Left ventricle myocardium inferior (tissue), 1 donor: ENCODE results near the gene SMYD3. TPM values are rescaled to one million over a fixed set of nuclear protein-coding genes. Genes with fewer than 3 reads are reported as not detected.

Experiments
- DNase-seq: peaks from one replicate; pipeline ENCODE4 v3.0.0-alpha.2; 2020
- H3K27ac ChIP-seq: fragments of 200-600 bp; replicated peaks from 2 replicates; pipeline ENCODE4 v1.8.0; 2021
- H3K27me3 ChIP-seq: fragments of 200-600 bp; 2 replicates; pipeline ENCODE4 v1.8.0; 2021; ENCODE audit warnings: low read depth
- H3K36me3 ChIP-seq: fragments of 200-600 bp; 2 replicates; pipeline ENCODE4 v1.8.0; 2021
- H3K4me1 ChIP-seq: fragments of 200-600 bp; 2 replicates; pipeline ENCODE4 v1.8.0; 2021
- H3K4me3 ChIP-seq: fragments of 200-600 bp; 2 replicates; pipeline ENCODE4 v1.8.0; 2021; ENCODE audit warnings: mild to moderate bottlenecking, moderate library complexity
- H3K9me3 ChIP-seq: fragments of 200-600 bp; replicated peaks from 2 replicates; pipeline ENCODE4 v1.8.0; 2021
- CTCF ChIP-seq: fragments of 200-600 bp; IDR thresholded peaks from 2 replicates; pipeline ENCODE4 v1.8.0; 2021; ENCODE audit warnings: antibody characterized with exemption, mild to moderate bottlenecking, borderline replicate concordance
- intact Hi-C: fragments of 100-400 bp; cut with micrococcal nuclease; formaldehyde crosslinking; loops from one replicate; pipeline ENCODE4 v1.11.0; 2022
- total RNA-seq: library from RNA; stranded (reverse); fragmentation: NEBNext Ultra II Directional; extraction: Animal tissue kit (Norgen Biotek cat#: 25700); gene quantifications from one replicate; pipeline ENCODE4 v1.2.1, GENCODE V29; 2021
- donor health status: DM: no; HTN: yes; CAD: no; lungs with severe emphysema.

Gene SMYD3
- total RNA-seq, 1 donor from 2014 or later = 9.9 TPM

DNA sequence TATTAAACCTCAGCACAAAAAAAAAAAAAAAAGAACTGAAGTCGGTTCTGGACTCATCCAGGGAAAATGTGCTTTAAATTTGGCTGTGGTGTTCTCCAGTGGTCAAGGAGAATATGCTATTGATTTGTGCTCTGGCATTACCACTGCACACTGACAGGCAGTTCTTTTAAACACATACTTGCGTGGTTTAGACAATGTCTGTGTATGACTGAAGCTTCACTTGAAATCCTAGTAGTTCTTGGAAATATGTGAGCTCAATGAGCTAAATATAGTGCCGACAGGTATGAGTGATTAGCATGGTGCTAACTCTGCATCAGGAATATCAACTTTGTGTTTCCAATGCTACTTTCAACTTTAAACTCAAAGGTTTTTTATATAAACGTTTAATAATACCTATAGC lies 415.6 kb downstream of the SMYD3 start:
- H3K27me3 ChIP-seq = no peaks in the 10 kb centered on the region
- intact Hi-C loops = no loop called here
- no peak for TF ChIP-seq CTCF

DNA sequence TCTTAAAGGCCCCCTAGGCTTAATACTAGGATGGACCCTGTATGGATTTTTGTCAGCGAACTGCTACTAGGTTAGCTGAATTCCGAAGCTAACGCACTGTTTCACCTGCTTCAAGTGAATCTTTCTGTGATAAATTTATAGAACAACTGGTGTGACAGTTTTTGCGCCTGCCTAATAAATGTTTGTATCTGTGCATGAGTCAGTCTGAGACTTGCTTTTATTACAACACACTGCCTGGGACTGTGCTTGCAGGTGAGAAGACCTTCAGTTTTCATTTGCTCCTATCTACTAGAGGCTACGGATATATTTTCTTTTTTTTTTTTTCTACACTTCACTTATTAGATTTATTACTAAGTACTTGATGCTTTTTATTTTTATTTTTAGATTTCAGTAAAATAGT lies 420.9 kb downstream of the SMYD3 start:
- intact Hi-C loops = no loop called here
- H3K36me3 ChIP-seq = no peaks in the 10 kb centered on the region

More for the DNA sequence above, 415.6 kb downstream of the SMYD3 start:
- no peak for DNase-seq
- Histone ChIP-seq H3K27ac (no peak overlapping the region), H3K36me3 (no peaks in the 10 kb centered on the region), H3K9me3 (peaks cover 5% of the 10 kb centered on the region), H3K4me3 (no peak overlapping the region), H3K4me1 (no peaks in the 10 kb centered on the region)

DNA sequence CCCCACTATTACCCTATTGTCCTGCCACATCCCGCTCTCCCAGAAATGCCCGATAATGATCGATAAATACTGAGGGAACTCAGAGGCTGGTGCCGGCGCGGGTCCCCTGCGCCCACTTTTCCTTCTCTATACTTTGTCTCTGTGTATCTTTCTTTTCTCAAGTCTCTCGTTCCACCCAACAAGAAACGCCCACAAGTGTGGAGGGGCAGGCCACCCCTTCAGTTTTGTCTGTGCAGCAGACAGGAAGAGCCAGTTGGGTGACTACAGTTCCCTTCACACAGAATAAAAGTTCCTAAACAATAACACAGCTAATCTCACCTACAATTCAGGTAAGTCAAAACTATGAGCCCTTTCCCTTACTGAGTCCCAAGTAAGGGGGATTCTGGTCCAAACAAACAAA lies 423.7 kb downstream of the SMYD3 start:
- DNase-seq = no peak
- no peak overlapping the region for H3K4me3 ChIP-seq
- H3K4me1 ChIP-seq = no peaks in the 10 kb centered on the region
- intact Hi-C loops = no loop called here
- H3K27me3 ChIP-seq = no peaks in the 10 kb centered on the region
- peaks cover 15% of the 10 kb centered on the region for H3K9me3 ChIP-seq
- no peak overlapping the region for H3K27ac ChIP-seq
- no peaks in the 10 kb centered on the region for H3K36me3 ChIP-seq
- no peak for TF ChIP-seq CTCF

More for the DNA sequence above, 420.9 kb downstream of the SMYD3 start:
- Histone ChIP-seq H3K4me1 (no peaks in the 10 kb centered on the region), H3K27ac (no peak overlapping the region), H3K27me3 (no peaks in the 10 kb centered on the region), H3K9me3 (peaks cover 15% of the 10 kb centered on the region), H3K4me3 (no peak overlapping the region)
- no peak for TF ChIP-seq CTCF
- DNase-seq = no peak

GRCh38 chr1:246081856-246082668 lies 425.0 kb downstream of the SMYD3 start:
- H3K36me3 ChIP-seq = no peaks in the 10 kb centered on the region
- no peak for DNase-seq
- intact Hi-C loops = no loop called here
- H3K4me1 ChIP-seq = no peaks in the 10 kb centered on the region
- TF ChIP-seq CTCF = no peak
- H3K4me3 ChIP-seq = no peak overlapping the region
- H3K9me3 ChIP-seq = peaks cover 15% of the 10 kb centered on the region
- no peak overlapping the region for H3K27ac ChIP-seq
- H3K27me3 ChIP-seq = no peaks in the 10 kb centered on the region

- H3K36me3 ChIP-seq = no peaks in the 10 kb centered on the region
- no peak overlapping the region for H3K4me3 ChIP-seq
- no peaks in the 10 kb centered on the region for H3K4me1 ChIP-seq
- no peaks in the 10 kb centered on the region for H3K27me3 ChIP-seq
- TF ChIP-seq CTCF = no peak
- DNase-seq = no peak
- intact Hi-C loops = no loop called here
- peaks cover 15% of the 10 kb centered on the region for H3K9me3 ChIP-seq
- no peak overlapping the region for H3K27ac ChIP-seq
Measured at GRCh38 chr1:246081138-246081702, 425.9 kb downstream of the SMYD3 start.
